Endometrial microvascular endothelial cells (primary cell): ENCODE measurements around the gene TSR2. TPM values are rescaled to one million over a fixed set of nuclear protein-coding genes. Genes with fewer than 3 reads are reported as not detected.

Source experiments
- in situ Hi-C: cut with HindIII; loops from 2 replicates; pipeline ENCODE4 v1.10.0; 2017; ENCODE audit warnings: low sequenced_read_pairs, low pct_unique_long_range_greater_than_20kb; ENCODE audit errors: inconsistent ontology term
- total RNA-seq: library from RNA; depleted of rRNA; stranded (reverse); fragments of >200 nt; gene quantifications from one replicate; pipeline ENCODE4 v1.2.3, GENCODE V29; 2015; ENCODE audit errors: inconsistent ontology term

Gene TSR2, protein sequence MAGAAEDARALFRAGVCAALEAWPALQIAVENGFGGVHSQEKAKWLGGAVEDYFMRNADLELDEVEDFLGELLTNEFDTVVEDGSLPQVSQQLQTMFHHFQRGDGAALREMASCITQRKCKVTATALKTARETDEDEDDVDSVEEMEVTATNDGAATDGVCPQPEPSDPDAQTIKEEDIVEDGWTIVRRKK
- total RNA-seq, result 10.2 TPM

DNA sequence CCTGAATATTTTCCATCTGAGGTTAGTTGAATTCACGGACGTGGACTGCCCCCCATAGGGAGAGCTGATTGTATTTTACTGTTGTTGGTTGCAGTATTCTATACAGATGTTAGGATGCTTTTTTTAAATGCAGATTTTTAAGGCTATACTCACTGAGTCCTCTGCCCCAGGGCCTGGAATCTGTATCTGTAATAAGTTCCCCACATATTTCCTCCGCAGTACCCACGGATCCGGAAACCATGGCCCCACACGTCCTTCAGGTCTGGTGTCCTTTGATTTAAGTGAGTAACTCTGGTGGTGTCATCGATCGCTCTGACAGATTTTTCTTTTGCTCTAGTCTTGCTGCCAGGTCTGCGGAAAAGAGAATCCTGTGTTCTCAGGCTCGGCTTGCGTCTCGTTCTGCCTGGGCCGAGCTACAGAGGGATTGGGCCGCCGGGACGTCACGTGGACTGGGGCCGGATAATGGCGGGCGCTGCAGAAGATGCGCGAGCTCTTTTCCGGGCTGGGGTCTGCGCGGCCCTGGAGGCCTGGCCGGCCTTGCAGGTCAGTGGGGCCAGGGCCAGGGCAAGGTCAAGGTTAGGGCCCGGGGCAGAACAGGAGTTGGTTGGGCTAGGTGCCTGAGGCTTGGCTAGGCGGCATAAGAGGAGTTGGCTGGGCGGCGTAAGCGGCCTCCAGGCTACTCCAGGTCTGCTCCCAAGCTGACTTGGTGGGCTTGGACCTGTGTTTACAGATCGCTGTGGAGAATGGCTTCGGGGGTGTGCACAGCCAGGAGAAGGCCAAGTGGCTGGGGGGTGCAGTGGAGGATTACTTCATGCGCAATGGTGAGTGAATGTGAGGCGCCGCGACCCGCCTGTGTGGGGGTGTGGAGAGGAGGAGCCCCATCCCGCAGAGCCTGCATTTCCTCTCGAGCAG lies at the start of gene TSR2:
TSS of gene TSR2 (plus strand) at position 445 of the 912 bp plus-strand sequence. CDS start at position 463, 18 bp downstream.
- in situ Hi-C loops, result no loop called here

DNA sequence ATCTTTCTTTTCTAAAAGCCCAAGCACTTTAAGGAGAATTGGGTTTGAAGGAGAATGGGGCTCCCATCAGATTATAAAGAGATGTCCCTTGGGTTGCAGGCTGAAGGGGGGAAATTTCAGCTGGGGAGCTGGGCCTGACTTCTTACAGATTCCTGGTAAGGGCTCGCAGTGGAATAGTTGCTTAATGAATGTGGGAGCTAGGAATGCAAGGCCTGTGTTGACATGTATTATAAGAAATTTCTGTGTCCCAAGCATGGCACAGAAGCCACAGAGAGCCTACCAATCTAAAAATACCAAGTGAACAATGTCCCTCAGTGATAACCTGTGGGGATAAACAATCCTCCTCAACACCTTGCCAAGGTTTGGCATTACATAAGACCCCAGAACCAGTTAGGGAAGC lies 43.1 kb upstream of the TSR2 start:
- in situ Hi-C loops, result no loop called here

DNA sequence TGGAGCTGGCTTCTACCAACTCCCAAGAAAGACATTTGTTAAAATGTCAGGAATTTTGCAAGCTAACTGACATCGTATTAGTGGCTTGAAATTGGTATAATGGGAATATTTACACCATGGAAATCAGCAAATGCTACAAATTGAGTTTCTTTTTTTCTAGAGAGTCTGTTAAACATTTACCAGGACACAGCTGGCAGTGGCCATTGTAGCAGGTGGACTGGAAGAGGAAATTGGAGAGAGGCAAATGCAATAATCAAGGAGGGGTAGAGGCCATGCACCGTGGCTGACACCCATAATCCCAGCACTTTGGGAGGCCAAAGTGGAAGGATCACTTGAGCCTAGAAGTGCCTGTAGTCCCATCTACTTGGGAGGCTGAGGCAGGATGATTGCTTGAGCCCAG lies 32.9 kb upstream of the TSR2 start:
- in situ Hi-C loops, result no loop called here

GRCh38 chrX:54411732-54412131 lies 28.5 kb upstream of the TSR2 start:
- in situ Hi-C loops, result no loop called here

DNA sequence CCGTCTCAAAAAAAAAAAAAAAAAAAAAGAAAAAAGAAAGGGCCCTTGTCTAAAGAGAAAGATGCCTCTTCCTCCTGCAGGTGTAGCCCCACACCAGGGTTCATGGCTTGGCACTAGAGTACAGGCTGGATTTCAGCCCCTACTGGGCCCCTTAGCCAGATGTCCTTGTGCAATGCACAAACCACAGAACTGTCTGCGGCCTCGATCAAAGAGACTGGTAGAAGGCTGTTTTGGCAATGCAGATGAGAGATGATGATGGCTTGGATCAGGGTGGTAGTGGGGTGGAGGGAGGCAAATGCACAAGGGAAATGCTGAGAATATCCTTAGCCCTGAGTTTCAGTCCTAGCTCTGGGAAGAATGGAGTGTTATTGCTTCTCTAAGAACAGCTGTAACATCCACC lies 26.5 kb upstream of the TSR2 start:
- in situ Hi-C loops, result no loop called here

DNA sequence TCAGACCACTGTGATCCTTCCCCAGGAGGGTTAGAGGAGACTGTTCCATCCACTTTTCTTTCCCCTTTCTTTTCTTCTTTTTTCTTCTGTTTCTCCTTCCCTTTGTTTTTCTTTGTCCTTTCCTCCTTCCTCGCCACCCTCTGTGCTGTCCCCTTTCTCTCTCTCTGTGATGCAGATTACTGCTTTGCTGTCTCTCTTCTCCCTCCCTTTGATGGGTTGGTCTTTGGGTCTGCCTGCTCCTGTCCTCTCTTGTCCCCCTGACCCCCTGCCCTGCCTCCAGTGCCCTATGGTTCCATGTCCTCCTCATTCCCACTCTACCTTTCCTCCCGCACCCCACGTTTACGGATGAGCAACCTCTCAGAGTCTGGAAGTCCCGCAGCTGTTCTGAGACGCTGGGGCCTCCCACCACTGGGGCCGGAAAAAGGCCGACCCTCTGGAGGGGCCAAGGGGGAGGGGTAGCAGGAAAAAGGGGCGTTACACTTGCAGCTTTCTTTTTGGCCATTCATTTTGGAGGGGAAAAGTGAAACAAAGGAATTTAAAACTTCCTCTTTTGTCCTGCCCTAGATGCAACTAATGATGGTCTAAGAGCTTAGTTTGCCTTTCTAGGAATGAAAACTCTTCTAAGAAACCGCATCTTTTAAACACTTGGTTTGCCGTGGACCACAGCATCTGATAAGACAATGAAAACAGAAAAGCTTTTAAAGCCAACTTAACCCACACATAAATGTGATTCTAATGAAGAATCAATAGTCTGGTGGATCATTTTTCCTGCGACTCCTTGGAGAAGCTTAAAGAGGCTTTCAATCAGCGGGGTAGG lies 24.5 kb upstream of the TSR2 start:
- in situ Hi-C loops, result no loop called here

GRCh38 chrX:54416965-54417364 lies 23.2 kb upstream of the TSR2 start:
- in situ Hi-C loops, result no loop called here

- in situ Hi-C loops, result no loop called here
Observed at GRCh38 chrX:54419559-54420302, 20.5 kb upstream of the TSR2 start.

- in situ Hi-C loops, result no loop called here
Observed at GRCh38 chrX:54422168-54422567, 18.0 kb upstream of the TSR2 start.

GRCh38 chrX:54423161-54423888 lies 16.9 kb upstream of the TSR2 start:
- in situ Hi-C loops, result no loop called here

DNA sequence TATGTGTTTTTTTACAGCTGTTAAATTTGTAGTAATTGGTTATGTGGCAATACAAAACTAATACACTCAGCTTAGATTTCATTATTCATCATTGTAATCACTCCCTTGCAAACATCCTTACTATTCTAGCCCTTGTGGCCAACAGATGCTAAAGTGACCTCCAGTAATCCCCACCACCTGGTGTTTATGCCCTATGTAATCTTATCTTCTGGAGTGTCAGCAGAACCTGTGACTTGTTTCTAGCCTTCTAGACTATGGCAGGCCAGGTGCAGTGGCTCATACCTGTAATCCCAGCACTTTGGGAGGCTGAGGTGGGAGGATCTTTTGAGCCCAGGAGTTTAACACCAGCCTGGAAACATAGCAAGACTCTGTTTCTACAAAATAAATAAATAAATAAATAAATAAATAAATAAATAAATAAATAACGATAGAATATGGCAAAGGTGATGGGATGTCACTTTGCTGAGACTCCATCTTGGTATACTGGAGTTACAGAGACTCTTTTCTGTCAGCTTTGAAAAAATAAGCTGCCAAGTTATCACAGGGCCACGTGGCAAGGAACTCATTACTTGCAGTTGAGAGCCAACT lies 12.3 kb upstream of the TSR2 start:
- in situ Hi-C loops, result no loop called here

- in situ Hi-C loops, result no loop called here
Observed at GRCh38 chrX:54430519-54430918, 9.7 kb upstream of the TSR2 start.

- in situ Hi-C loops, result no loop called here
Observed at GRCh38 chrX:54435121-54435520, 5.1 kb upstream of the TSR2 start.

DNA sequence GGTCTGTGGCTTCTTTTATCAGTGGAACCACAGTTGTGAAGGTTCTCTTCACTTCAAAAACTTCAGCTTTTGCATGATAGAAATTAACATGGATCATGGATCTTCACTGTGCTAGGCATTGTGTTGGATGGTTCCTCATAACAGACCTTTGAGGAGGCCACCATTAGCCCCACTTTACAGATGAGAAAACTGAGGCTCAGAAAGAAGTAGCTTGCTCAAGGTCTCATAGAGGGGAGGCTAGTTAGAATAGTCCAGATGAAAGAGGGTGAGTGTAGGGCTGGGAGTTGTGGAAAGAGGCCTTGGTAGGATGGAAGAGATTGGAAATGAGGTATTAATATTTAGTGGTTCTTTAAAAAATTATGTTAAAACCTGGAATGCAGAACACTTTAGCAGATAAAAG lies 2.6 kb downstream of the TSR2 start:
- in situ Hi-C loops, result no loop called here

- in situ Hi-C loops, result no loop called here
Observed at GRCh38 chrX:54444752-54445151, 4.5 kb downstream of the TSR2 start.

- in situ Hi-C loops, result no loop called here
Observed at GRCh38 chrX:54446084-54446483, 5.9 kb downstream of the TSR2 start.

- in situ Hi-C loops, result no loop called here
Observed at GRCh38 chrX:54447461-54447860, 7.3 kb downstream of the TSR2 start.

DNA sequence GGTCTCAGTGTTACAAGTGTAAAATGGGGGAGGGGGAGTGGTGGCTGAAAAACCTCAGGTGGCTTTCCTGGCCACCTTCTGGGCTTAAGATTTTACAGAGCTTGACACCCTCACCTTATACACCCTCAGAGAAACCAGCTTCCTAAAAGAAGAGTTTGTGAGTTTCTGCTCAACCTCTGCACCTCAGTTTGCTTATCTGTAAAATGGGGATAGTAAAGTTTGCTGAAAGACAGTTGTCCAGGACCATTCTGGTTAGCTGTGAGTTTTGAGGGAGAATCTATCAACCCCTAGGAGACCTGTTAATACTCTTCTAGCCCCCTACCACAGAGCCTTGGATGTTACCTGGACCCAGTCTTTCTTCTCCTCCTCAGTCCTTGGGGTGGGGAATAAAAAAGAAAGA lies 9.7 kb downstream of the TSR2 start:
- in situ Hi-C loops, result no loop called here
